HepG2 (cell line): ENCODE data around the gene CYB5R3.

Experiments used
- IRF2 ChIP-seq: IDR thresholded peaks from 2 replicates; pipeline ENCODE4 v1.6.1; 2018; ENCODE audit warnings: missing genetic modification reagents, missing compliant biosample characterization
- JUND ChIP-seq: sonication (generic); formaldehyde crosslinking; IDR thresholded peaks from 2 replicates; pipeline ENCODE4 v1.8.0; 2022; ENCODE audit warnings: mild to moderate bottlenecking, missing genetic modification reagents
- KDM6A ChIP-seq: IDR thresholded peaks from 2 replicates; pipeline ENCODE4 v1.6.1; 2016; ENCODE audit warnings: low read depth
- NCOA2 ChIP-seq: sonication (generic); formaldehyde crosslinking; IDR thresholded peaks from 2 replicates; pipeline ENCODE4 v1.8.0; 2022; ENCODE audit warnings: inconsistent platforms
- NR2C2 ChIP-seq: sonication (generic); formaldehyde crosslinking; IDR thresholded peaks from 2 replicates; pipeline ENCODE4 v1.4.0; 2020; ENCODE audit warnings: missing genetic modification reagents, mild to moderate bottlenecking, moderate library complexity, borderline replicate concordance
- POLR2A ChIP-seq, 2 experiments: IDR thresholded peaks; 2 replicates each; pipeline ENCODE4 v1.6.1; 2011; ENCODE audit warnings: low read depth in 2 of 2, low read length in 2 of 2, mild to moderate bottlenecking in 1 of 2, moderate library complexity in 1 of 2; ENCODE audit not compliant: insufficient read depth in 1 of 2
- RAD21 ChIP-seq: fragments of 450-650 bp; formaldehyde crosslinking; IDR thresholded peaks from 2 replicates; pipeline ENCODE4 v1.5.0; 2020; ENCODE audit warnings: mild to moderate bottlenecking
- RXRA ChIP-seq: sonication (generic); formaldehyde crosslinking; IDR thresholded peaks from 2 replicates; pipeline ENCODE4 v1.5.1; 2020; ENCODE audit warnings: missing genetic modification reagents
- TF ChIP-seq, protein P1 (sequence below): sonication (generic); formaldehyde crosslinking; IDR thresholded peaks from 2 replicates; pipeline ENCODE4 v1.5.0; 2020; ENCODE audit warnings: mild to moderate bottlenecking, missing genetic modification reagents, moderate library complexity
- TF ChIP-seq, protein P2 (sequence below): IDR thresholded peaks from 2 replicates; pipeline ENCODE4 v1.6.1; 2016; ENCODE audit warnings: low read depth, borderline replicate concordance
- TF ChIP-seq, protein P3 (sequence below): sonication (generic); formaldehyde crosslinking; IDR thresholded peaks from 2 replicates; pipeline ENCODE4 v1.4.0; 2020; ENCODE audit warnings: missing genetic modification reagents

DNA sequence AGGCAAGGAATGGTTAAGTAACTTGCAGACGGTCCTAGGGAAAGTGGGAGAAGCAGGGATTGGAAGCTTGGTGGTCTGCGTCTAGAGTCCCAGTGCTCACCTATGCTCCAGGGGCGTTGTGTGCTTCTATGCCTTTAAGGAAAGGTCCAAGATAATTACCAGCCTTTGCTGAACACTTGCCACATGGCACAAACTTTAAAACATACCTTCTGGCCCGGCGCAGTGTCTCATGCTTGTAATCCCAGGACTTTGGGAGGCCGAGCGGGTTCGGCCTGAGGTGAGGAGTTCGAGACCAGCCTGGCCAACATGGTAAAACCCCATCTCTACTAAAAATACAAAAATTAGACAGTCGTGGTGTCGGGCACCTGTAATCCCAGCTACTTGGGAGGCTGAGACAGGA, 36.9 kb downstream of the CYB5R3 start:
- TF ChIP-seq KDM6A (CRISPR knock-in tag) = no peak
- TF ChIP-seq POLR2A (IDR thresholded peaks at IDR 0.05; ENCODE audit: insufficient read depth in 1 of 2, low read depth in 2 of 2, low read length in 2 of 2) = no peak
- no peak for TF ChIP-seq RXRA (CRISPR knock-in tag)
- TF ChIP-seq, protein P1, sequence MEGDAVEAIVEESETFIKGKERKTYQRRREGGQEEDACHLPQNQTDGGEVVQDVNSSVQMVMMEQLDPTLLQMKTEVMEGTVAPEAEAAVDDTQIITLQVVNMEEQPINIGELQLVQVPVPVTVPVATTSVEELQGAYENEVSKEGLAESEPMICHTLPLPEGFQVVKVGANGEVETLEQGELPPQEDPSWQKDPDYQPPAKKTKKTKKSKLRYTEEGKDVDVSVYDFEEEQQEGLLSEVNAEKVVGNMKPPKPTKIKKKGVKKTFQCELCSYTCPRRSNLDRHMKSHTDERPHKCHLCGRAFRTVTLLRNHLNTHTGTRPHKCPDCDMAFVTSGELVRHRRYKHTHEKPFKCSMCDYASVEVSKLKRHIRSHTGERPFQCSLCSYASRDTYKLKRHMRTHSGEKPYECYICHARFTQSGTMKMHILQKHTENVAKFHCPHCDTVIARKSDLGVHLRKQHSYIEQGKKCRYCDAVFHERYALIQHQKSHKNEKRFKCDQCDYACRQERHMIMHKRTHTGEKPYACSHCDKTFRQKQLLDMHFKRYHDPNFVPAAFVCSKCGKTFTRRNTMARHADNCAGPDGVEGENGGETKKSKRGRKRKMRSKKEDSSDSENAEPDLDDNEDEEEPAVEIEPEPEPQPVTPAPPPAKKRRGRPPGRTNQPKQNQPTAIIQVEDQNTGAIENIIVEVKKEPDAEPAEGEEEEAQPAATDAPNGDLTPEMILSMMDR = no peak
- TF ChIP-seq, protein P2, sequence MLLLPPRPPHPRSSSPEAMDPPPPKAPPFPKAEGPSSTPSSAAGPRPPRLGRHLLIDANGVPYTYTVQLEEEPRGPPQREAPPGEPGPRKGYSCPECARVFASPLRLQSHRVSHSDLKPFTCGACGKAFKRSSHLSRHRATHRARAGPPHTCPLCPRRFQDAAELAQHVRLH (CRISPR knock-in tag) = no peak
- TF ChIP-seq, protein P3, sequence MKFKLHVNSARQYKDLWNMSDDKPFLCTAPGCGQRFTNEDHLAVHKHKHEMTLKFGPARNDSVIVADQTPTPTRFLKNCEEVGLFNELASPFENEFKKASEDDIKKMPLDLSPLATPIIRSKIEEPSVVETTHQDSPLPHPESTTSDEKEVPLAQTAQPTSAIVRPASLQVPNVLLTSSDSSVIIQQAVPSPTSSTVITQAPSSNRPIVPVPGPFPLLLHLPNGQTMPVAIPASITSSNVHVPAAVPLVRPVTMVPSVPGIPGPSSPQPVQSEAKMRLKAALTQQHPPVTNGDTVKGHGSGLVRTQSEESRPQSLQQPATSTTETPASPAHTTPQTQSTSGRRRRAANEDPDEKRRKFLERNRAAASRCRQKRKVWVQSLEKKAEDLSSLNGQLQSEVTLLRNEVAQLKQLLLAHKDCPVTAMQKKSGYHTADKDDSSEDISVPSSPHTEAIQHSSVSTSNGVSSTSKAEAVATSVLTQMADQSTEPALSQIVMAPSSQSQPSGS (CRISPR knock-in tag) = no peak
- no peak for TF ChIP-seq RAD21 (CRISPR knock-in tag)
- no peak for TF ChIP-seq NCOA2
- TF ChIP-seq IRF2 (CRISPR knock-in tag) = no peak
- TF ChIP-seq JUND = no peak
- TF ChIP-seq NR2C2 (CRISPR knock-in tag) = no peak
